Measurements from ENCODE around the gene ERP44.

ERP44 gene

GRCh38 chr9:100029251-100029650 lies 69.5 kb downstream of the ERP44 start:
- Histone ChIP-seq H3K79me2 (ENCODE audit: insufficient read depth, low read depth) (no peaks in the 10 kb centered on the region), H3K27ac (no peak overlapping the region), H3K36me3 (ENCODE audit: insufficient read depth) (no peaks in the 10 kb centered on the region), H2AFZ (ENCODE audit: low read depth) (no peak overlapping the region), H3K4me3 (IDR thresholded peaks at IDR 0.05; ENCODE audit: insufficient read depth, low read depth, low read length) (no peak overlapping the region), H4K20me1 (ENCODE audit: insufficient read depth) (0 out of 2 replicates have a peak, but pooled peaks cover 6% of the 10 kb centered on the region), H3K27me3 (ENCODE audit: insufficient read depth, low read depth) (no peaks in the 10 kb centered on the region), H3K4me1 (ENCODE audit: low read depth, poor library complexity, severe bottlenecking) (peaks cover 47% of the 10 kb centered on the region), H3K9ac (no peak overlapping the region), H3K4me2 (peak overlapping the region; percentile 36; the same call in 1 of the 2 replicates)
- no peak for TF ChIP-seq CTCF (conservative IDR thresholded peaks at IDR 0.05; ENCODE audit: low read depth, low read length)

GRCh38 chr9:100028201-100028784 lies 70.5 kb downstream of the ERP44 start:
- H3K4me2 ChIP-seq = peak overlapping the region; percentile 3; the same call in 1 of the 2 replicates
- no peak overlapping the region for H3K9ac ChIP-seq
- H3K27ac ChIP-seq = no peak overlapping the region
- H4K20me1 ChIP-seq (ENCODE audit: insufficient read depth) = 0 out of 2 replicates have a peak, but pooled peaks cover 6% of the 10 kb centered on the region
- no peak overlapping the region for H2AFZ ChIP-seq (ENCODE audit: low read depth)
- H3K27me3 ChIP-seq (ENCODE audit: insufficient read depth, low read depth) = no peaks in the 10 kb centered on the region
- peak; percentile 91 for TF ChIP-seq CTCF (conservative IDR thresholded peaks at IDR 0.05; ENCODE audit: low read depth, low read length)
- H3K4me3 ChIP-seq (IDR thresholded peaks at IDR 0.05; ENCODE audit: insufficient read depth, low read depth, low read length) = no peak overlapping the region
- no peaks in the 10 kb centered on the region for H3K36me3 ChIP-seq (ENCODE audit: insufficient read depth)
- peaks cover 47% of the 10 kb centered on the region for H3K4me1 ChIP-seq (ENCODE audit: low read depth, poor library complexity, severe bottlenecking)
- no peaks in the 10 kb centered on the region for H3K79me2 ChIP-seq (ENCODE audit: insufficient read depth, low read depth)

- H2AFZ ChIP-seq (ENCODE audit: low read depth) = no peak overlapping the region
- H3K4me2 ChIP-seq = no peak overlapping the region
- H3K27ac ChIP-seq = no peak overlapping the region
- 0 out of 2 replicates have a peak, but pooled peaks cover 6% of the 10 kb centered on the region for H4K20me1 ChIP-seq (ENCODE audit: insufficient read depth)
- no peaks in the 10 kb centered on the region for H3K27me3 ChIP-seq (ENCODE audit: insufficient read depth, low read depth)
- no peak overlapping the region for H3K4me3 ChIP-seq (IDR thresholded peaks at IDR 0.05; ENCODE audit: insufficient read depth, low read depth, low read length)
- no peak overlapping the region for H3K9ac ChIP-seq
- H3K79me2 ChIP-seq (ENCODE audit: insufficient read depth, low read depth) = no peaks in the 10 kb centered on the region
- no peak for TF ChIP-seq CTCF (conservative IDR thresholded peaks at IDR 0.05; ENCODE audit: low read depth, low read length)
- H3K4me1 ChIP-seq (ENCODE audit: low read depth, poor library complexity, severe bottlenecking) = peaks cover 46% of the 10 kb centered on the region
- H3K36me3 ChIP-seq (ENCODE audit: insufficient read depth) = no peaks in the 10 kb centered on the region
Measured at GRCh38 chr9:100027543-100027942, 71.3 kb downstream of the ERP44 start.

- no peaks in the 10 kb centered on the region for H3K79me2 ChIP-seq (ENCODE audit: insufficient read depth, low read depth)
- no peaks in the 10 kb centered on the region for H3K4me1 ChIP-seq (ENCODE audit: low read depth, poor library complexity, severe bottlenecking)
- no peaks in the 10 kb centered on the region for H3K36me3 ChIP-seq (ENCODE audit: insufficient read depth)
- no peak for TF ChIP-seq CTCF (conservative IDR thresholded peaks at IDR 0.05; ENCODE audit: low read depth, low read length)
- H3K27me3 ChIP-seq (ENCODE audit: insufficient read depth, low read depth) = no peaks in the 10 kb centered on the region
- H3K27ac ChIP-seq = no peak overlapping the region
- H3K4me3 ChIP-seq (IDR thresholded peaks at IDR 0.05; ENCODE audit: insufficient read depth, low read depth, low read length) = no peak overlapping the region
- H4K20me1 ChIP-seq (ENCODE audit: insufficient read depth) = no peaks in the 10 kb centered on the region
- no peak overlapping the region for H3K4me2 ChIP-seq
- H2AFZ ChIP-seq (ENCODE audit: low read depth) = no peak overlapping the region
- H3K9ac ChIP-seq = no peak overlapping the region
Measured at GRCh38 chr9:100021931-100022330, 76.9 kb downstream of the ERP44 start.
